Measurements from ENCODE around the gene CST9.
"Not testable (repeated sequence)": the region's sequence is repeated elsewhere in the genome, so short reads cannot be mapped to it uniquely, and the experiment has no call there.

The CST9 gene

GRCh38 chr20:23623666-23624323 is 18.1 kb upstream of the CST9 start:
- no peak for DNase-seq

- DNase-seq, result no peak
Measured at GRCh38 chr20:23622839-23623343, 17.2 kb upstream of the CST9 start.

DNA sequence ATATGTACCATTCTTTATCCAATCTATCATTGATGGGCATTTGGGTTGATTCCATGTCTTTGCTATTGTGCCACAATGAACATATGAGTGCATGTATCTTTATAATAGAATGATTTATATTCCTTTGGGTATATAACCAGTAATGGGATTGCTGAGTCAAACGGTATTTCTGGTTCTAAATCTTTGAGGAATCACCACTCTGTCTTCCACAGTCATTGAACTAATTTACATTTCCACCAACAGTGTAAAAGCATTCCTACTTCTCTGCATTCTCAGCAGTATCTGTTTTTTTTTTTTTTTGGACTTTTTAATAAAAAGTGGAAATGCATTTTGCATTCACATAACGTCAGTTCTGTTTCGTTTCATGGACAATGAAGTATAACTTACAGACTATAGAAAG is 16.7 kb upstream of the CST9 start:
- DNase-seq, result not testable (repeated sequence)

GRCh38 chr20:23620670-23621386 is 15.1 kb upstream of the CST9 start:
- not testable (repeated sequence) for DNase-seq

DNA sequence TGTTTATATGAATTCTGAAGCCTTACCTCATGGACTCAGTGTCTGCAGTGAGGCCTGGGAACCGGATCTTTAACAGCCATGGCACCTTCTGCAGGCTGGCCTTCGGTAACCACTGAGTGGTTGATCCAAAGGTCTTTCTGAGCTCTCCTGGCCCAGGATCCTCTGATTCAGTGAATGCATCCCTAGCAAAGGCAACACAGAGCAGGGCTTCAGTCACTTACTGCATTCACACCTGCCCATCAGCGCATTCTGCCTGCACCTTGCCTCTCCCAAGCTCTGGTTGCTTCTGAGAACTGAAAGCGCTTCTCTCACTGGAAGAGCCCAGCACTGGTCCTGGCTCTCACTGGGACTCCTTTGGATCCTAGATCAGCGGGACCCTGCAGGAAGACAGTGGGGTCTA is 8.4 kb upstream of the CST9 start:
- DNase-seq, result no peak

- no peak for DNase-seq
Measured at GRCh38 chr20:23613676-23614075, 8.0 kb upstream of the CST9 start.

GRCh38 chr20:23612396-23612795 is 6.7 kb upstream of the CST9 start:
- DNase-seq, result no peak

DNA sequence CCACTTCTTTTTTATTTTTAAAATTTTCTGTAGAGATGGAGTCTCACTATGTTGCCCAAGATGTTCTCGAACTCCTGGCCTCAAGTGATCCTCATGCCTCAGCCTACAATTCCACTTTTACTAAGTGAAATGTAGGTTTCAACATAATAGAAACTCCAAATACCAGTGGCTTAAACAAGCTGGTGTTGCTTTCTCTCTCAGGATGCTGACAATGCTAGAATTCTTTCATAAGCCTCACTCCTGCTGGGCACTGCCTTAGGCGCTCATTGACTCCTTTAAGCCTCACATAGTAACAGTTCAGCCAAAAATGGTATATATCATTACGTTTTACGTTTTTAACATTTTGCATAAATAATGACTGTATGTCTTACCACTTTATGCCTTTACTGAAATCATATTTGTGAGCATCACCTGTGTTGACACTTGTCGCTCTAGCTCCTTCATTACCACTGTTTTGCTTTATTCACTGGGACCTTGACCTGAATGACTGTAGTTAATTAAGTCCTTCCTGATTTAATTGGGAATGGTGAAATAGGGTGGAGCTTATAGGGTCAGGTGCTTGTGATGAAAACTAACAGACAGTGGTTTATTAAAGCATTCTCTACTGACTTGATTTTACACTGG is 3.9 kb upstream of the CST9 start:
- DNase-seq, result no peak

- no peak for DNase-seq
Measured at GRCh38 chr20:23608251-23608846, 2.6 kb upstream of the CST9 start.

GRCh38 chr20:23607497-23608245 is 2.0 kb upstream of the CST9 start:
- no peak for DNase-seq

- peak; percentile 79 for DNase-seq
Measured at GRCh38 chr20:23606652-23607049, 934 bp upstream of the CST9 start.

GRCh38 chr20:23604306-23604705 is 1.4 kb downstream of the CST9 start:
- no peak for DNase-seq

DNA sequence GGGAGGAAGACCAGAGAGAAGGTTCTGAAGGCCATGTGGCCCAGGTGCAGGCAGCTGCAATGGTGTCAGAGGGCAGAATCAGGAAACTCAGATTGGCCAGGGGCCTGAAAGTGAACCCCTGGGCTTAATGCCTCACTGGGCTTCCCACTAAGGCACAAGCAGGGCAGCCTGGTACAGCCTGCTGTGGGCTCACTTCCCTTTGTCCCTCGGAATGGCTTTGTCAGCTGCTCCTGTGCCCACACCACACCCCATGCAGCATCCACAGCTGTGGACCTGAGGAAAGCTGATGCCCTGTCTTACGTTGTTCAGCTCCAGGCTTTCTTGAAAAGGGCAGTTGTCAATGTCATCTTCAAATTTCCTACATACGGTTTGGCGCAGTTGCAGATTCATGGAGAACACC is 2.4 kb downstream of the CST9 start:
- no peak for DNase-seq

DNA sequence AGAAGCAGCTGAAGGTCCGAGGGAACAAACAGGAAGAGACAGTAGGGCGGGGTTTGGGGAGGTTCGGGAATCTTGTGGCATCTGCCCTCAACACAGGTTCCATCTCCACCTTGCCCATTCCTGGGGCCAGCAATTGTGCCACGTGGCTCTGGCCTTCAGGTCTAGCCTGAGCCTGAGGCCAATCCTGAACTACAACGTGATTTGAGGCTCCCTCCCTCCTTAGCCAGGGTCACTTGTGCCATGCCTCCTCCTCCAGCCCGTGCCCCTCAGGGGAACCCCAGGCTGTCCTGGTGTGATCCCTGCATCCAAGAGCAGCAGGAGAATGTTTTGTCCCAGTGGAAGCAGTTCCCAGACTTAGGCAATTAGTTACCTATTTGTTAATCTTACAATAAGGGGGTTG is 3.0 kb downstream of the CST9 start:
- DNase-seq, result no peak

- no peak for DNase-seq
Measured at GRCh38 chr20:23602241-23602640, 3.5 kb downstream of the CST9 start.

DNA sequence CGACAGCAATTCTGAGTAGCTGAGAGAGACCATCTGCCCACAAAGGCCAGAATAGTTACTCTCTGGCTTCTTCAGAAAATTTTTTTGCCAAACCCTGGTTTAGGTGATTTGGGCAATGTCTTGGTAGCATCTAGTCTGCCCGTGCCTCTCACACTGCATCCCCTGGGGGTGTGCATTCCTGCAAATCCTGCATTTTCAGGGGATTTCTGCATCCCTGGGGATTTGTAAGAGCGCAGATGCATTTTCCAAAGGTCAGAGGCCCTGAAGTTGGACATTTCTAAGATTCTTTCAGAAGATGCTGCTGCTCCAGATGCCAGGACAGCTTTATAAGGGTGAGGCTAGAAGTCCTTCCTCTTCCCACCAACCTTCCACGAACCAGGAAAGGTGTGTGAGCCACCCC is 4.0 kb downstream of the CST9 start:
- no peak for DNase-seq

GRCh38 chr20:23598481-23598880 is 7.2 kb downstream of the CST9 start:
- DNase-seq, result no peak

DNA sequence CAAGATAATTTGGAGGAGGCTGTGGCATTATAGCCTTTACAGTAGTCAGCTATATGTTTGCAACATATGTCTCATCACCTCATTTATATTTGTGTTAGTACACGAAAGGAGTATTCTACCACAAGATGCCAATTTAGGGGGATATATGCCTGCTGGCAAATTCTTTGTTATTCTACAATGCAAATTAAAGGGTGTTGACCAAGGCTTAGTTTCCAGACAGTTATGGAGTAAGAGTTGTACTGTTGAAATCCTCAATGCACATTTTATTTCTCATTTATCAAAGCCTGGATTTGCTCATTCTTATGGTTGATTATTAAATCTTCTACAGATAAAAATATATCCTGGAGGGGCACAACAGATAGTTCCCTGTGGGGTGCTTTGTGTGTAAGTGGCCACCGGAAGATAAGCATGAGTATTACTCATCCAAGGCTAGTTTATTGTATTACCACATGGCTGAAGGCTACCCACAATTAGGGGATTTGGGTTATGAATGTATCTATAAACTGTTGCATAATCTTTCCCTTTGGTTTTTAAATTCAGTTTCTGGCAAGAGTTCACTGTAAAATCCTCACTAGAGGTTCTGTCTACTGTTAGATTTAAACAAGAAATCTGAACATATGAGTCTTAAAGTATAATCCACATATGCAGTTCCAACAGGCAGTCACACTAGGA is 9.0 kb downstream of the CST9 start:
- no peak for DNase-seq

- DNase-seq, result no peak
Measured at GRCh38 chr20:23595941-23596340, 9.8 kb downstream of the CST9 start.

DNA sequence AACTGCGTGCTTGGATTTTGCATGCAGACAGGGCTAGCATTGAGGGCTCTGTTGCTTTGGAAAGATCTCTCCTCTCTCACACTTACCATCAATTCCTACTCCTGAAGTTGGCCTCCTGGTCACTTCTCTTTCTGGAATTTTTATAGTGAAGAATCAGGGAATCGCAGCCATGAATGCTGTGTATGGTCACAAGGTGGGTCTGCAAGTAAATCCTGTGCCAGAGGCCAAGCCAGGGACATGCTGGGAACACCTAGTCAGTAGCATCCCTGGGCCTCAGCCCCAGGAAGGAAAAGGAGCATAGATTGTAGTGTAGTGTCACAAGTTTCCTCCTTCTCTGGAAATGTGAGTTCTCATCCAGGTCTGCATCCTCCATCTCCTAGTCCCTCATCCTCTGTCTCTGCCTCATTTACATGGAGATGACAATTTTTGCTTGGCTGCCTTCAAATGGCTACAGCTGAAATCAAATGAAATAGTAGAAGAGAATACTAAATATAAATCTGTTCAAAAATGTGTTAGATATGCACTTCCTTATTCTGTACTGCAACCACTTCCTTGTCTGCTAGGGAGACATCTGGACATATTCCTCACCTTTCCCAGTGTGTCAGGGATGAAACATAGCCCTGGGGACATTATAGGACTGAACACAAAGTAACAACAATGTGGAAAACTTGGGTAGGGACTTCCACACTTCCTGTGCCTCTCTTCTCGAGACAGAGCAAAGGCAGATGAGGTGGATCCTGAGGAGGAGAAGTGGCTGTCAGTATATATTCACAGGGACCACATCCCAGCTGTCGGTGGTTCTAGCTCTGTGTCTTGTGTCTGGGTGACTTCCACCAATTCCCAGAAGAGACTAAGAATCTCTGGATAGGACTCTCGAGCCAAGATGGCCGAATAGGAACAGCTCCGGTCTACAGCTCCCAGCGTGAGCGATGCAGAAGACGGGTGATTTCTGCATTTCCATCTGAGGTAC is 17.0 kb downstream of the CST9 start:
- DNase-seq, result no peak

- no peak for DNase-seq
Measured at GRCh38 chr20:23587631-23588030, 18.1 kb downstream of the CST9 start.
